Prostate gland (tissue), 2 donors: ENCODE data around the gene SLC25A42. TPM values are rescaled to one million over a fixed set of nuclear protein-coding genes. Genes with fewer than 3 reads are reported as not detected.

ENCODE experiments used
- DNase-seq: peaks from one replicate; pipeline ENCODE4 v3.0.0-alpha.2; 2019; ENCODE audit warnings: low spot score
- H3K27ac ChIP-seq, 2 donors: fragments of 200-600 bp; sonication (generic); 2 replicates each; pipeline ENCODE4 v1.5.1; 2017 to 2019
- H3K27me3 ChIP-seq: fragments of 200-600 bp; sonication (generic); replicated peaks from 2 replicates; pipeline ENCODE4 v1.5.1; 2019; ENCODE audit not compliant: insufficient read depth
- H3K36me3 ChIP-seq, 2 donors: fragments of 200-600 bp; sonication (generic); 1 replicate in 1 of 2; 2 replicates in 1 of 2; pipeline versions ENCODE4 v1.5.1 to v1.8.1; 2017 to 2019
- H3K4me1 ChIP-seq: fragments of 200-600 bp; sonication (generic); replicated peaks from 2 replicates; pipeline ENCODE4 v1.5.1; 2019
- H3K4me3 ChIP-seq, 2 donors: fragments of 200-600 bp; sonication (generic); 2 replicates each; pipeline ENCODE4 v1.5.1; 2017 to 2019
- H3K9me3 ChIP-seq: fragments of 200-600 bp; sonication (generic); 2 replicates; pipeline ENCODE4 v1.5.1; 2017
- POLR2A ChIP-seq: fragments of 450-650 bp; IDR thresholded peaks from one replicate; pipeline ENCODE4 v1.6.1; 2016; ENCODE audit warnings: antibody characterized with exemption, mild to moderate bottlenecking
- POLR2AphosphoS5 ChIP-seq: sonication (generic); formaldehyde crosslinking; IDR thresholded peaks from one replicate; pipeline ENCODE4 v1.6.1; 2017; ENCODE audit warnings: antibody characterized with exemption
- WGBS: methylation state at CpG from one replicate; pipeline ENCODE4 v1.1.5; 2018; 5-methylcytosine and 5-hydroxymethylcytosine counted together
- intact Hi-C: fragments of 100-400 bp; cut with DNase I; formaldehyde crosslinking; loops from one replicate; pipeline ENCODE4 v1.14.2; 2022
- total RNA-seq, 2 donors: library from RNA; depleted of rRNA; stranded (reverse); fragments of >200 nt; gene quantifications; one replicate each; pipeline ENCODE4 v1.1.0, GENCODE V29; 2016
- TF ChIP-seq, protein P1 (sequence below), 4 experiments: fragments of 200-600 bp in 2 of 4; fragments of 450-650 bp in 2 of 4; sonication (generic) in 2 of 4; IDR thresholded peaks; 1 replicate in 3 of 4; 2 replicates in 1 of 4; pipeline ENCODE4 v1.5.1; 2016 to 2019; ENCODE audit warnings: antibody characterized with exemption in 4 of 4, mild to moderate bottlenecking in 2 of 4, moderate library complexity in 2 of 4

Gene SLC25A42
- total RNA-seq, 2 donors from 2014 or later: 11.5 to 18.6 TPM

DNA sequence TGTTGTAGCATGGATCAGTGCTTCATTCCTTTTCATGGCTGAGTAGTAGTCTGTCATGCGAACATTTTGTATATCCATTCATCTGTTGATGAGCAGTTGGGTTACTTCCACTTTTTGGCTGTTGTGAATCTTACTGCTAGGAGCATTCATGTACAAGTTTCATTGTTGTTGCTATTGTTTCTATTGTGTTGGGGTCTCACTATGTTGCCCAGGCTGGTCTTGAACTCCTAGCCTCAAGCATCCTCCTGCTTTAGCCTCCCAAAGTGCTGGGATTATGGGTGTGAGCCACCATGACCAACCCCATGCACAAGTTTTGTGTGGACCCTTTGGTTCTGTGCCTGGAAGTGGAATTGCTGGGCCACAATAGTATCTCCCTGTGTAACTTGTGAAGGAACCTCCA lies 15.8 kb downstream of the SLC25A42 start:
- no peak overlapping the region for H3K4me3 ChIP-seq
- H3K4me1 ChIP-seq: no peaks in the 10 kb centered on the region
- no peak for TF ChIP-seq POLR2A
- TF ChIP-seq, protein P1, sequence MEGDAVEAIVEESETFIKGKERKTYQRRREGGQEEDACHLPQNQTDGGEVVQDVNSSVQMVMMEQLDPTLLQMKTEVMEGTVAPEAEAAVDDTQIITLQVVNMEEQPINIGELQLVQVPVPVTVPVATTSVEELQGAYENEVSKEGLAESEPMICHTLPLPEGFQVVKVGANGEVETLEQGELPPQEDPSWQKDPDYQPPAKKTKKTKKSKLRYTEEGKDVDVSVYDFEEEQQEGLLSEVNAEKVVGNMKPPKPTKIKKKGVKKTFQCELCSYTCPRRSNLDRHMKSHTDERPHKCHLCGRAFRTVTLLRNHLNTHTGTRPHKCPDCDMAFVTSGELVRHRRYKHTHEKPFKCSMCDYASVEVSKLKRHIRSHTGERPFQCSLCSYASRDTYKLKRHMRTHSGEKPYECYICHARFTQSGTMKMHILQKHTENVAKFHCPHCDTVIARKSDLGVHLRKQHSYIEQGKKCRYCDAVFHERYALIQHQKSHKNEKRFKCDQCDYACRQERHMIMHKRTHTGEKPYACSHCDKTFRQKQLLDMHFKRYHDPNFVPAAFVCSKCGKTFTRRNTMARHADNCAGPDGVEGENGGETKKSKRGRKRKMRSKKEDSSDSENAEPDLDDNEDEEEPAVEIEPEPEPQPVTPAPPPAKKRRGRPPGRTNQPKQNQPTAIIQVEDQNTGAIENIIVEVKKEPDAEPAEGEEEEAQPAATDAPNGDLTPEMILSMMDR (IDR thresholded peaks at IDR 0.05): no peak
- TF ChIP-seq POLR2AphosphoS5: no peak
- H3K9me3 ChIP-seq: no peaks in the 10 kb centered on the region
- no peak overlapping the region for H3K27ac ChIP-seq
- WGBS: 100% methylated on average over 1 of the region's 1 CpG
- intact Hi-C loops: no loop called here
- H3K27me3 ChIP-seq: no peaks in the 10 kb centered on the region
- no peaks in the 10 kb centered on the region for H3K36me3 ChIP-seq
- DNase-seq: no peak

DNA sequence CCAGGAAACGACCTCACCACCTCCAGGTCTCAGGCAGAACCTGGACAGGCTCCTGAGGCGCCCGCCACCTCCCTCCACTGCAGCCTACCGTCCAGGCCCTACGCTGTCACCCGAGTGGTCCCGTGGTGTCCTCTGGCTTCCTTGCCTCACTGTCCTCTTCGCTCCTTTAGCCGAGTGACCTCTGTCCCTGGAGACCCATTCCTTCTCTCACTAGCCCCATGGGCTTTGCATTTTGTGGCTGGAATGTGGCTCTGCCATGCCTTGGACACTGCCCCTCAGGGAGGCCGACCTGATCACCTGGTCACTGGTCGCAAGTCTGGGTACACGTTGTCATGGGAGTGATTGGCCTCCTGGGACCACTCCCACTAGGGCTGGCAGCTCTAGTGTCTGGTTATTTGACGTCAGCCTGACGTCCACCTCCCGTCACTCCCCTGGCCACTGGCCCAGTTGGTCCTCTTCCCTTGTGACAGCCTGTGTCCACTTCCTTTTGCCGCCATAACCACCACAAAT lies 17.9 kb downstream of the SLC25A42 start:
- no peak for TF ChIP-seq POLR2AphosphoS5
- WGBS: 80% methylated on average over 16 of the region's 16 CpGs
- no peak overlapping the region for H3K4me3 ChIP-seq
- no peaks in the 10 kb centered on the region for H3K27me3 ChIP-seq
- intact Hi-C loops: no loop called here
- H3K36me3 ChIP-seq: no peaks in the 10 kb centered on the region
- H3K4me1 ChIP-seq: no peaks in the 10 kb centered on the region
- DNase-seq: no peak
- no peaks in the 10 kb centered on the region for H3K9me3 ChIP-seq
- H3K27ac ChIP-seq: no peak overlapping the region

DNA sequence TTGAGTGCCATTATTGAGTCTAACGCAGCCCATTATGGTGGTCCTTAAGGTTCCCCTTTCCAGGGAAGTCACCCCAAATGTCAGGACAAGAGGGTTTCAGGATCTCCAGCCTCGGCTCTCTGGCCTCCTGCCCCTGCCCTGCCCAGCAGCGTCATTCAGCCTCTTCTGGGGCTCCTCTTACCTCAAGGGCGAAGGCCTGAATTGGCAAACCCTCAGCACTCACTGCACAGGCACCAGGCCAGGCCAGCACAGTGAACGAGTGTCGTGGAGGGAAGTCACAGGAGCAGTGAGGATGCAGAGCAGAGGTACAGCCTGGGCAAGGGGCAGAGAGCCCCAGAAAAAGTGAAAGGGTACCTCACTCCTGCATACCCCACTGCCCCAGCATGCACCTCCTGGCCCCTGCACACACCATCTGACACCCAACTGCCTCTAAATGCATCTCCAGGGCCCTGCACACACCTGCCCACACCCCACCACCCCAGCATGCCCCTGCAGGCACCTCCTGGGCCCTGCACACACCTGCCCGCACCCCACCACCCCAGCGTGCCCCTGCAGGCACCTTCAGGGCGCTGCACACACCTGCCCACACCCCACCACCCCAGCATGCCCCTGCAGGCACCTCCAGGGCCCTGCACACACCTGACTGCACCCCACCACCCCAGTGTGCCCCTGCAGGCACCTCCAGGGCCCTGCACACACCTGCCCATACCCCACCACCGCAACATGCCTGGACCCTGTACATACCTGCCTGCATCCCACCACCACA lies 19.8 kb downstream of the SLC25A42 start:
- Histone ChIP-seq H3K4me3 (no peak overlapping the region), H3K9me3 (no peaks in the 10 kb centered on the region), H3K4me1 (no peaks in the 10 kb centered on the region), H3K27ac (no peak overlapping the region), H3K36me3 (no peaks in the 10 kb centered on the region), H3K27me3 (no peaks in the 10 kb centered on the region)
- no peak for DNase-seq
- intact Hi-C loops: no loop called here
- WGBS: 55% methylated on average over 10 of the region's 10 CpGs
- TF ChIP-seq, protein P1 (IDR thresholded peaks at IDR 0.05): no peak
- TF ChIP-seq POLR2AphosphoS5: no peak
- TF ChIP-seq POLR2A: no peak

DNA sequence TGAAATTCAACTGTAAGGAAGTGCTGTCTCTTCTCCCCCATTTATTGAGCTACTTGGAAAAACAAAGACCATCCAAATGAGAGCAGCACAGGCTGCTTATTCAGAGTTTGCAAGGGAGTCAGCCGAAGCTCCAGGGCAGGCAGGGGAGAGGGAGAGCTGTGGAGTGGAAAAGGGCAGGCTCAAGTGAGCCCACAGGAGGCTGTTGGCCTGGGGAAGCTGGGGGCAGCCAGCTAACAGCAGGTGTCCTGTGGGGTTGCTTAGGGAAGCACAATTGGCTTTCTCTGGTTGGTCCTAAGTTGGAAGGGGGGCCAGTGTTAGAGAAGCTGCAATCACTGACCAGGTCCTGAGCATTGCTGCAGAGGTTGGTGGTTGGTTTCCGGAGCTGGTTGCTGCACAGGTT lies 23.9 kb downstream of the SLC25A42 start:
- Histone ChIP-seq H3K4me1 (no peaks in the 10 kb centered on the region), H3K27ac (no peak overlapping the region), H3K36me3 (no peaks in the 10 kb centered on the region), H3K9me3 (no peaks in the 10 kb centered on the region), H3K27me3 (no peaks in the 10 kb centered on the region), H3K4me3 (no peak overlapping the region)
- TF ChIP-seq, protein P1 (IDR thresholded peaks at IDR 0.05): no peak
- TF ChIP-seq POLR2A (no peak), POLR2AphosphoS5 (no peak)
- intact Hi-C loops: no loop called here
- DNase-seq: no peak
- 80% methylated on average over 2 of the region's 2 CpGs for WGBS

DNA sequence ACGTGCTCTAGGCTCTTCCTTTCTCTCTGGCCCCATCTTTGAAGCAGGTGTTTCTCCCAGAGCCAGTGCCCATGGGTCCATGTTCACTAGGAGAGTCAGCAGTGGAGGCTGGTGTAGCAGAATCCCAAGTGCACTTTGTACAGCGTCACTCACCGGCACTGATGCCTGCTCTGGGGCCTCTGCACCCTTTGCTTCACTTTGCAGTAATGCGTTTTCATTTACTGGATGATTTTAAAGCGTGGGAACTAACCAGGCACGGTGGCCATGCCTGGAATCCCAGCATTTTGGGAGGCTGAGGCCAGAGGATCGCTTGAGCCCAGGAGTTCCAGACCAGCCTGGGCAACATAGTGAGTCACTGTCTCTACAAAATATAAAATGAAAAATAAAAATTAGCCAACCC lies 30.7 kb downstream of the SLC25A42 start:
- WGBS: 92% methylated on average over 7 of the region's 7 CpGs
- no peaks in the 10 kb centered on the region for H3K27me3 ChIP-seq
- intact Hi-C loops: no loop called here
- no peak overlapping the region for H3K27ac ChIP-seq
- no peaks in the 10 kb centered on the region for H3K9me3 ChIP-seq
- no peaks in the 10 kb centered on the region for H3K36me3 ChIP-seq
- no peaks in the 10 kb centered on the region for H3K4me1 ChIP-seq
- TF ChIP-seq, protein P1 (IDR thresholded peaks at IDR 0.05): no peak
- TF ChIP-seq POLR2AphosphoS5 (no peak), POLR2A (no peak)
- DNase-seq: no peak
- no peak overlapping the region for H3K4me3 ChIP-seq
